Kidney (tissue), 14 donors: ENCODE results near the gene ARHGEF11. TPM values are rescaled to one million over a fixed set of nuclear protein-coding genes. Genes with fewer than 3 reads are reported as not detected.

Experiments used
- DNase-seq, 5 donors: peaks; one replicate each; pipeline ENCODE4 v3.0.0-alpha.2; 2013 to 2020
- FAIRE-seq: peaks from 2 replicates; lab custom pipeline; 2012; peaks lifted over from hg19 to GRCh38; lab: Jason Lieb, UNC
- H3K27ac ChIP-seq, 2 donors: one replicate each; pipeline ENCODE4 v1.7.0; 2013; ENCODE audit warnings: low read depth in 2 of 2, low read length in 2 of 2, inconsistent platforms in 1 of 2
- H3K27me3 ChIP-seq: one replicate; pipeline ENCODE4 v1.7.1; 2013; ENCODE audit warnings: low read length, inconsistent platforms; ENCODE audit not compliant: control insufficient read depth, insufficient read depth
- H3K36me3 ChIP-seq, 3 donors: one replicate each; pipeline versions ENCODE4 v1.7.0 to v1.7.1; 2013; ENCODE audit warnings: low read length in 3 of 3, control low read depth in 1 of 3, inconsistent platforms in 1 of 3; ENCODE audit not compliant: insufficient read depth in 3 of 3, control insufficient read depth in 2 of 3
- H3K4me1 ChIP-seq, 3 donors: one replicate each; pipeline versions ENCODE4 v1.7.0 to v1.7.1; 2013; ENCODE audit warnings: low read length in 3 of 3, inconsistent platforms in 1 of 3, low read depth in 1 of 3; ENCODE audit not compliant: control insufficient read depth in 2 of 3, insufficient read depth in 2 of 3
- H3K4me3 ChIP-seq, 3 donors: one replicate each; pipeline versions ENCODE4 v1.7.0 to v1.8.1; 2013; ENCODE audit warnings: low read length in 3 of 3, control low read depth in 1 of 3, inconsistent platforms in 1 of 3
- H3K9ac ChIP-seq, 3 donors: one replicate each; pipeline versions ENCODE4 v1.7.0 to v1.7.1; 2013; ENCODE audit warnings: low read length in 3 of 3, control low read depth in 1 of 3, inconsistent platforms in 1 of 3
- H3K9me3 ChIP-seq, 3 donors: one replicate each; pipeline versions ENCODE4 v1.7.0 to v1.7.1; 2013; ENCODE audit warnings: low read length in 3 of 3, control low read depth in 1 of 3, inconsistent platforms in 1 of 3; ENCODE audit not compliant: control insufficient read depth in 2 of 3, insufficient read depth in 1 of 3
- CTCF ChIP-seq: IDR thresholded peaks from 3 replicates; pipeline ENCODE4 v1.5.1; 2012; ENCODE audit warnings: mild to moderate bottlenecking, moderate library complexity, borderline replicate concordance; ENCODE audit not compliant: insufficient read depth; ENCODE audit errors: extremely low read depth
- intact Hi-C: fragments of 100-400 bp; cut with DNase I; formaldehyde crosslinking; loops from one replicate; pipeline ENCODE4 v1.11.1; 2022
- polyA plus RNA-seq: library from polyadenylated mRNA; stranded (reverse); fragments of 350-450 nt; fragmentation: Illumina TruSeq; extraction: RNeasy Lipid Tissue Mini Kit (QIAGEN cat#74804); gene quantifications from one replicate; pipeline ENCODE4 v1.2.3, GENCODE V29; 2014; ENCODE audit warnings: low read depth, low replicate concordance; ENCODE audit not compliant: insufficient read depth
- total RNA-seq: library from RNA; stranded (reverse); fragmentation: NEBNext Ultra II Directional; extraction: Animal tissue kit (Norgen Biotek cat#: 25700); gene quantifications from one replicate; pipeline ENCODE4 v1.2.1, GENCODE V29; 2021
- donor health status: control.
- donor health status: control.
- donor health status: control.
- donor health status: control.
- donor health status: control.
- donor health status: DM: yes; HTN: yes; CAD: no.
- donor health status: Normal renal cell carcinoma (clear cell type).

Gene ARHGEF11
- total and polyA plus RNA-seq, 2 donors from 2014 or later: 8.8 to 36.4 TPM

- intact Hi-C loops: no loop called here
These were observed 33.7 kb downstream of the ARHGEF11 start for GRCh38 chr1:157011845-157012244.

GRCh38 chr1:157008502-157008901, 37.0 kb downstream of the ARHGEF11 start:
- no peaks in the 10 kb centered on the region for H3K36me3 ChIP-seq
- FAIRE-seq: no peak
- no peak overlapping the region for H3K4me3 ChIP-seq
- no peaks in the 10 kb centered on the region for H3K4me1 ChIP-seq
- no peak for TF ChIP-seq CTCF
- intact Hi-C loops: no loop called here
- no peak for DNase-seq
- no peak overlapping the region for H3K9ac ChIP-seq
- no peaks in the 10 kb centered on the region for H3K9me3 ChIP-seq
- H3K27me3 ChIP-seq: no peaks in the 10 kb centered on the region
- H3K27ac ChIP-seq: no peak overlapping the region

More at GRCh38 chr1:157011845-157012244, 33.7 kb downstream of the ARHGEF11 start:
- no peaks in the 10 kb centered on the region for H3K36me3 ChIP-seq
- no peaks in the 10 kb centered on the region for H3K9me3 ChIP-seq
- H3K4me1 ChIP-seq: no peaks in the 10 kb centered on the region
- H3K27ac ChIP-seq: no peak overlapping the region
- no peak overlapping the region for H3K9ac ChIP-seq
- no peak overlapping the region for H3K4me3 ChIP-seq
- TF ChIP-seq CTCF: no peak
- no peaks in the 10 kb centered on the region for H3K27me3 ChIP-seq
- FAIRE-seq (no peak), DNase-seq (no peak)

GRCh38 chr1:157007306-157007705, 38.2 kb downstream of the ARHGEF11 start:
- intact Hi-C loops: no loop called here
- Histone ChIP-seq H3K27me3 (no peaks in the 10 kb centered on the region), H3K9ac (no peak overlapping the region), H3K4me3 (no peak overlapping the region), H3K27ac (no peak overlapping the region), H3K9me3 (no peaks in the 10 kb centered on the region), H3K4me1 (no peaks in the 10 kb centered on the region), H3K36me3 (no peaks in the 10 kb centered on the region)
- FAIRE-seq (no peak), DNase-seq (no peak)
- no peak for TF ChIP-seq CTCF

- H3K27ac ChIP-seq: no peak overlapping the region
- TF ChIP-seq CTCF: no peak
- H3K4me3 ChIP-seq: no peak overlapping the region
- FAIRE-seq (no peak), DNase-seq (no peak)
- intact Hi-C loops: no loop called here
- H3K9ac ChIP-seq: no peak overlapping the region
- no peaks in the 10 kb centered on the region for H3K4me1 ChIP-seq
- H3K27me3 ChIP-seq: no peaks in the 10 kb centered on the region
- H3K36me3 ChIP-seq: no peaks in the 10 kb centered on the region
- no peaks in the 10 kb centered on the region for H3K9me3 ChIP-seq
These were observed 38.9 kb downstream of the ARHGEF11 start for GRCh38 chr1:157006676-157007075.
